Stimulated activated effector memory CD8-positive, alpha-beta T cell treated with anti-CD3 and anti-CD28 coated beads, Interleukin-12 subunit alpha, Interleukin-12 subunit beta, amount 100 ng/mL, for 72 hours (primary cell): Measurements from ENCODE around the gene TMC6.

ENCODE experiments used
- ATAC-seq: fragments of 150-1000 bp; cut with Tn5 transposase; 2 replicates; pipeline ENCODE4 v1.10.0; 2021
- DNase-seq, 2 donors: peaks; one replicate each; pipeline ENCODE4 v3.0.0; 2021 to 2022; ENCODE audit warnings: low spot score in 2 of 2
- H3K27ac Mint-ChIP-seq: one replicate; pipeline ENCODE4 v1.8.0; 2022; ENCODE audit warnings: mild to moderate bottlenecking, mixed read lengths
- H3K36me3 Mint-ChIP-seq: one replicate; pipeline ENCODE4 v1.8.0; 2022; ENCODE audit warnings: mild to moderate bottlenecking, mixed read lengths
- H3K4me1 Mint-ChIP-seq: one replicate; pipeline ENCODE4 v1.8.0; 2022; ENCODE audit warnings: mixed read lengths
- H3K4me3 Mint-ChIP-seq: one replicate; pipeline ENCODE4 v1.8.0; 2022; ENCODE audit warnings: mild to moderate bottlenecking, mixed read lengths
- H3K9me3 Mint-ChIP-seq: one replicate; pipeline ENCODE4 v1.8.0; 2022; ENCODE audit warnings: mixed read lengths

Gene TMC6

DNA sequence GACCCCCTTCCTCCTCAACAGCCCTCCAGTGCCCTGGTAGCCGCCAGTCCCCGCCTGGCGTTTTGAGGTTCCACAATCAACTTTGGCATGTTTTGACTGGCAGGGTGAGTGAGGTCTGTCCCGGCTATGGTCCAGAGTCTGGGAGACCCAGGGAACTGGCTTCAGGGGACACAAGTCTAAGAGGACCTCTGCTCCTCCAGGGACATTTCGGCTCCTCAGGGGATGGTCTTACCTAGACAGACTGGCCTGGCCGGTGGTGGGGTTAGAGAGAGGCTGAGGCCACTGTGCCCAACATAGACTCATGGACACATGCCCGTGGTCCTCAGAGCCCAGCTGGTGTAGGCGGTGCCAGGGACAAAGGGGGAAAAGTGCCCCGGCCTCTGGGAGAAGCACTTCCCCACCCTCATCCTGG is 4.2 kb upstream of the TMC6 start:
- DNase-seq (no peak), ATAC-seq (no peak)
- no peaks in the 10 kb centered on the region for H3K9me3 Mint-ChIP-seq
- peak overlapping the region; percentile 99 for H3K4me3 Mint-ChIP-seq
- H3K27ac Mint-ChIP-seq = peak overlapping the region; percentile 97
- H3K4me1 Mint-ChIP-seq = peaks cover 78% of the 10 kb centered on the region
- H3K36me3 Mint-ChIP-seq = peaks cover 92% of the 10 kb centered on the region

GRCh38 chr17:78132084-78132676 is 3.6 kb upstream of the TMC6 start:
- Mint-ChIP-seq H3K9me3 (no peaks in the 10 kb centered on the region), H3K27ac (peak overlapping the region; percentile 97), H3K4me1 (peaks cover 76% of the 10 kb centered on the region), H3K4me3 (peak overlapping the region; percentile 99), H3K36me3 (peaks cover 92% of the 10 kb centered on the region)
- ATAC-seq (peak; percentile 16), DNase-seq (peak; percentile 57 to 81)

- DNase-seq = peak; percentile 53 to 80
- peak overlapping the region; percentile 97 for H3K27ac Mint-ChIP-seq
- H3K9me3 Mint-ChIP-seq = no peaks in the 10 kb centered on the region
- peak; percentile 26 for ATAC-seq
- peaks cover 75% of the 10 kb centered on the region for H3K4me1 Mint-ChIP-seq
- peak overlapping the region; percentile 99 for H3K4me3 Mint-ChIP-seq
- peaks cover 87% of the 10 kb centered on the region for H3K36me3 Mint-ChIP-seq
These were observed 2.9 kb upstream of the TMC6 start for GRCh38 chr17:78131172-78132083.

DNA sequence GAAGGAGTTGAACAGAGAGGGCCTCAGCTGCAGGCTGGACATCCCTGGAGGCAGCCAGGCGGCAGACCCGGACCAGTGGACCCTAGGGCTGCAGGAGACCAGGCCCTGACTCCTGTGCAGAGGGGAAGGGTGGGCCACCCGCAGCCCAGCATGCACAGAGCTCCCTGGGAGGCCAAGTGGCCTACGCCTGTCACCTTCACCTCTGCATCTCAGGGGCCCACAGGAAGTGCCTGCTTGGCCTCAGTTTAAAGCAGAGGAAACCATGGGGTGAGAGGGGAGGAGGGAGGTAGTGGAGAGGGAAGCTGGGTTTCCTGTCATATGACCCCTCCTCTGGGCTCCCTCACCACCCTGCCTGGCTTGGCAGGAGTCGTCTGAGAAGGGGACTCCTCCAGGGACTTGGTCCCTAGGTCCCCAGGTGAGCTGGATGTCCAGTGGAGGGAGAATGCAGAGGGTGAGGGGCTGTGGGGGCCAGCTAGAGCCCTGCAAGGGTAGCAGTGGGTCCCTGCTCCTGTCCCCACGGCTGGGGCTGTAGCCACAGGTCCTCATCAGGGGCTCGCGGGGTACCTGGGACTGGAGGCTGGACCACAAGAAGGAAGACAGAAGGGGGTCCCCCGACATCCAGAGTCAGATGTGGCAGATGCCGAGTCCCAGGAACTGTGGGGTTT is 2.0 kb upstream of the TMC6 start, which contains the start of gene TMC8:
Gene TMC8 (plus strand): TSS at position 335 of the 665 bp plus-strand sequence. CDS start 818 bp downstream, outside the sequence.
- H3K4me3 Mint-ChIP-seq = peak within 1 kb of the TSS; percentile 99
- H3K9me3 Mint-ChIP-seq = no peaks in the 10 kb centered on the region
- H3K27ac Mint-ChIP-seq = peak within 1 kb of the TSS; percentile 97
- ATAC-seq = peak; percentile 59
- H3K36me3 Mint-ChIP-seq = peaks cover 82% of the 10 kb centered on the region
- peaks cover 74% of the 10 kb centered on the region for H3K4me1 Mint-ChIP-seq
- peak; percentile 58 to 86 for DNase-seq

- ATAC-seq (no peak), DNase-seq (no peak)
- Mint-ChIP-seq H3K36me3 (peaks cover 82% of the 10 kb centered on the region), H3K4me3 (peak overlapping the region; percentile 99), H3K9me3 (no peaks in the 10 kb centered on the region), H3K27ac (peak overlapping the region; percentile 97), H3K4me1 (peaks cover 71% of the 10 kb centered on the region)
These were observed 1.5 kb upstream of the TMC6 start for GRCh38 chr17:78130090-78130436.

GRCh38 chr17:78129351-78130089 is 965 bp upstream of the TMC6 start:
- Mint-ChIP-seq H3K4me3 (peak overlapping the region; percentile 99), H3K27ac (peak overlapping the region; percentile 97), H3K9me3 (no peaks in the 10 kb centered on the region), H3K4me1 (peaks cover 67% of the 10 kb centered on the region), H3K36me3 (peaks cover 82% of the 10 kb centered on the region)
- peak in 1 of 2 donors; percentile 71 for DNase-seq
- peak; percentile 2 for ATAC-seq

DNA sequence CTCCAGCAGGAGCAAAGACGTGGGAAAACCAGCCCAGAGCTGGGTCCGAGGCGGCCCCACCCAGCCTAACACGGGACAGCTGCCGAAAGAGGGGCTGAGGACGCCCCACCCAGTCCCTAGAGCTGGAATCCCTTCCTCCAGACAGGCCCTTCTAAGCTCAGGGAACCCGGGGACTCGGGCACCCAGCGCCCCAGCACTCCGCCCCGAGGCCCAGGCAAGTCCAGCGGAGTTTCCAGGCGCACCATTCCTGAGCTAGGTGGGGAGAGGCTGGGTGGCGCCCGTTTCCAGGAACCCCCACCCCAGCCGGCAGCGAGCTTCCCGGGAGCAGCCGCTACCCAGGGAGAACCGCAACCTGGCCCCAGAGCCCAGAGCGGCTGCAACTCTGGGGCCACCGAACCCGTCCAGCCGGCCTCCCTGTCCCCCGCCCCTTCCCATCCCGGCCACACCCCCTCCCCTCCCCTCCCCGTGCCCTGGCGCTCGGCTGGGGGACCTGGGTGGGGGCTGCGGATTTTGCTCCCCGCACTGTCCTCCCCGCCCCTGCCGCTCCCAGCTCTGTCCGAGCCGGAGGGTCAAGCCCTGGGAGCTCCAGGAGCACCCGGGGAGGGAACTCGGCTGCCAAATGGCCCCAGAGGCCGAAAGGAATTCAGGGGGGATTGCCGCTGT is 536 bp downstream of the TMC6 start:
- DNase-seq (no peak), ATAC-seq (no peak)
- peak overlapping the region; percentile 87 for H3K27ac Mint-ChIP-seq
- no peaks in the 10 kb centered on the region for H3K9me3 Mint-ChIP-seq
- H3K36me3 Mint-ChIP-seq = peaks cover 82% of the 10 kb centered on the region
- peaks cover 66% of the 10 kb centered on the region for H3K4me1 Mint-ChIP-seq
- peak overlapping the region; percentile 99 for H3K4me3 Mint-ChIP-seq

- Mint-ChIP-seq H3K4me3 (peak overlapping the region; percentile 99), H3K36me3 (peaks cover 82% of the 10 kb centered on the region), H3K9me3 (no peaks in the 10 kb centered on the region), H3K27ac (peak overlapping the region; percentile 87), H3K4me1 (peaks cover 66% of the 10 kb centered on the region)
- DNase-seq (peak in 1 of 2 donors; percentile 84), ATAC-seq (peak; percentile 9)
These were observed 1.2 kb downstream of the TMC6 start for GRCh38 chr17:78127239-78127887.

DNA sequence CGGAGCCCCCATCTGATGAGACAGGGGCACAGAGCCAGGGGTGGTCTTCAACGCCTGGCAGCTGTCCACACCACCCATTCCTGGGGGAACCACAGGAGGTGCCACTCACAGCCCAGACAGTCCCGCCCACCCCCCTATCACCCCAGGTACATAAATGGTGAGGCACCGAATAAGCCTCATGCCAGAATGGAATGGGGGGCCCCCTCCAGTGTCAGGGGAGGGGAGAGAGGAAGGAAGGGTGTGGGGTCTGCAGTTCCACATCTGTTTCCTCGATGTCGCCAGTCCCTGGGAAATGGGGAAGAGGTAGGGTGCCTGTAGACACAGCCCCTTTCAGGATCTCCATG is 1.7 kb downstream of the TMC6 start:
- DNase-seq (no peak), ATAC-seq (no peak)
- H3K4me3 Mint-ChIP-seq = peak overlapping the region; percentile 99
- no peaks in the 10 kb centered on the region for H3K9me3 Mint-ChIP-seq
- peaks cover 82% of the 10 kb centered on the region for H3K36me3 Mint-ChIP-seq
- peaks cover 69% of the 10 kb centered on the region for H3K4me1 Mint-ChIP-seq
- H3K27ac Mint-ChIP-seq = peak overlapping the region; percentile 87

DNA sequence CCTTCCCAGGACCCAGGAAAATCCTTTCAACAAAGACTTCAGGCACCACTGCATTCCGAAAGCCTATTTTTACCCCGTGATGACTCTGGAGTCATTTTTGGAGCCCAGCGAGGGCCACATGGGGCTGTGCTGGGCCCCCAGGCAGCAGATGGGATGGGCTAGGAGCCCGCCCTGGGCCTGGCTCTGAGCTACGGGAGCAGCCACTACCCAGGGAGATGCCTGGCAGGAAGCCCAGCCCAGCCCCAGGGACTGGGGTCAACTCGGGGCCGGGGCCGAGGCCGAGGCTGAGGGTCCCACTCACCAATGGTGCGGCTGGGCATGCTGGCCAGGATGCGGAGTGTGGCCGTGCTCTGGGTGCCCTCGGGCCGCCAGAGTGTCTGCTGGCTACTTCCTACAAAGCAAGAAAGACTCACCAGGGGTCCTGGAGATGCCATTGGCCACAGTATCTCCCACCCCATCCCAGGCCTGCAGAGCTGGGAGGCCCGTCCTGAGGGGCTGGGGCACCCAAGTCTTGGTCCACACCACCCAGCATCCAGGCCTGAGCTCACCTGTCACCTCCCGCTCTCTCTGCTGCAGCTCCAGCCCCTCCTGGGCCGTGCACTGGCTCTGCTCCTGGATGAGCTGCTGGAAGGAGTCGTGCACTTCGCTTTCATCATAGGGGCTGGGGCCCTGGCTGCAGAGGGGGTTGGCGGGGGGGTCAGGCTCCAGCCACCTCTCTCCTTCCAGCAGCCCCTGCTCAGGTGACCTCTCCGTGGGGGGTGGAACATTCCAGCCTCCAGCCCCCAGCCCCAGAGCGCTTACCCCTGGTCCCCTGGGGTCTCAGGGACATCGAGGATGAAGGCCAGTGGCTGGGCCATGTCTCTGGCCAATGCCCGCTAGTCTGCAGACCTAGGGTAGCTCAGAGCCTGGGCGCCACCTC is 2.3 kb downstream of the TMC6 start:
- ATAC-seq = no peak
- no peak for DNase-seq
- Mint-ChIP-seq H3K36me3 (peaks cover 84% of the 10 kb centered on the region), H3K27ac (peak overlapping the region; percentile 67), H3K9me3 (no peaks in the 10 kb centered on the region), H3K4me1 (peaks cover 75% of the 10 kb centered on the region), H3K4me3 (peak overlapping the region; percentile 99)

DNA sequence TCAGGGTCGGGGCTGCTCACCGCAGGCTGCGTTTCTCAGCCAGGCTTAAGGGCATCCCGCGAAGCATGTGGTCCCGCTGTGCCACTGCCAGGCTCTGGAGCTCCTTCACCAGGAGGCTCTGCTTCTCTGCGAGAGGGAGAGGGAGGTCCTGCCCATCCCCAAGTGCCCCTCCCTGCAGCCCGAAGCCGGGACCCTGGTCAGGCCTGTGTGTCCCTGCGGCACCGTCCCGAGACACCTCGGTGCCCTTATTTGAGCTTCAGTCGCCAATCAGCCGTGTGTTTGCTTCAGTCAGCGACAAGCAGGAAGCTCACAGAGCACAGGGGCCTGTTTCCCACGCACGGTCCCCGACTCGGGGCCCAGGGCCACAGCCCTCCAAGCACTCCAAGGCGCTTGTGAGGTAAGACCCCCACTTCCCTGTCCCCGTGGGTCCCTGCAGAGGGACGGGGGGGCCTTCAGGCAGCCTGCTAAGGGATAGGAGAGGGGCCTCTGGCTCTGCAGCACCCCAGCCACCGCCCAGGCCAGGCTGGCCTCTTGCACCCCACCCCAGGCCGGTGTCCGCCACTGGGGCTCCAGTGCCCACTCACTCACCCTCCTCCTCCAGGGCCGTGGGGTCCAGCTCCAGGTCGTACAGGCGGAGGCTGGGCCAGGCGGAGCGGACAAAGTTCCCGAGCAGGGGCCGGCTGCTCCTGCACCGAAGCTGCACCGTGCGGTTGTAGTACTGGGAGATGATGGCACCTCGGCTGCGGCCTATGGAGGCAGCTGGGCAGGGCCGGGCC is 3.2 kb downstream of the TMC6 start:
- H3K27ac Mint-ChIP-seq = peak overlapping the region; percentile 91
- H3K36me3 Mint-ChIP-seq = peaks cover 84% of the 10 kb centered on the region
- no peaks in the 10 kb centered on the region for H3K9me3 Mint-ChIP-seq
- peak overlapping the region; percentile 99 for H3K4me3 Mint-ChIP-seq
- H3K4me1 Mint-ChIP-seq = peaks cover 76% of the 10 kb centered on the region
- DNase-seq = peak in 1 of 2 donors; percentile 77
- ATAC-seq = no peak

DNA sequence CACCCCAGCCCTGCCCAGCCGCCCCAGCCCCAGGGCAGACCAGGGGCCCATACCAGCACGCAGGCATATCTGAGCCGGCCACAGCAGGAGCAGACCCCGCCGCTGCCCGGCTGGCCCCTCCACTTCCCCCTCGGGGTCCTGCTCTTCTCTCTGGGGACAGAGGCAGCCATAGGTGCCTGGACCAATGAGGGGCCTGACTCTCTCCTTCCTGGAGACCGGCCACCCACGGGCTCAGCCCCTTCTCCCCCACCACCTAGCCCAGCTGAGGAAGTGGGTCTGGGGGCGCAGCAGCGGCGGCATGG is 3.8 kb downstream of the TMC6 start:
- no peak for ATAC-seq
- Mint-ChIP-seq H3K4me1 (peaks cover 73% of the 10 kb centered on the region), H3K36me3 (peaks cover 84% of the 10 kb centered on the region), H3K27ac (peak overlapping the region; percentile 91), H3K4me3 (peak overlapping the region; percentile 99), H3K9me3 (no peaks in the 10 kb centered on the region)
- no peak for DNase-seq
